T-cell (primary cell): Measurements from ENCODE around the gene RCBTB2. TPM values are rescaled to one million over a fixed set of nuclear protein-coding genes. Genes with fewer than 3 reads are reported as not detected.

ENCODE experiments used
- ATAC-seq, 4 experiments: fragments of 200-7000 bp in 3 of 4; fragments of 150-1000 bp in 1 of 4; cut with Tn5 transposase; replicated peaks in 1 of 4; 1 replicate in 3 of 4; 2 replicates in 1 of 4; pipeline ENCODE4 v1.10.0; 2021; ENCODE audit warnings: moderate library complexity in 3 of 4, mild to moderate bottlenecking in 2 of 4, moderate number of reproducible peaks in 1 of 4
- CTCF ChIA-PET, 2 donors: fragments of 300-600 bp; sonication (Branson Sonifier 250); formaldehyde crosslinking; loops; one replicate each; lab custom pipeline; 2022; ENCODE audit warnings: antibody characterized with exemption in 2 of 2; lab: Charles Lee
- POLR2A ChIA-PET, 2 donors: fragments of 300-600 bp; sonication (Branson Sonifier 250); formaldehyde crosslinking; loops; one replicate each; lab custom pipeline; 2022; ENCODE audit warnings: antibody characterized with exemption in 2 of 2; lab: Charles Lee
- DNase-seq, 35 experiments: peaks; one replicate each; pipeline versions ENCODE4 v3.0.0 to v3.0.0-alpha.2; 2013 to 2023
- H3K27ac ChIP-seq: one replicate; pipeline ENCODE4 v1.5.1; 2013; ENCODE audit warnings: low read length
- H3K27me3 ChIP-seq, 2 experiments: replicated peaks in 1 of 2; 1 replicate in 1 of 2; 2 replicates in 1 of 2; pipeline versions ENCODE4 v1.6.1 to v1.7.0; 2013; ENCODE audit warnings: low read length in 1 of 2, mixed read lengths in 1 of 2; ENCODE audit not compliant: control insufficient read depth in 2 of 2, insufficient read depth in 2 of 2; ENCODE audit errors: extremely low read depth in 1 of 2
- H3K36me3 ChIP-seq, 2 donors: 1 replicate in 1 of 2; 2 replicates in 1 of 2; pipeline versions ENCODE4 v1.6.1 to v1.7.0; 2013; ENCODE audit warnings: low read length in 1 of 2; ENCODE audit not compliant: control insufficient read depth in 2 of 2, insufficient read depth in 1 of 2; ENCODE audit errors: extremely low read depth in 1 of 2
- H3K4me1 ChIP-seq, 2 experiments: 1 replicate in 1 of 2; 2 replicates in 1 of 2; pipeline versions ENCODE4 v1.6.1 to v1.7.0; 2013; ENCODE audit warnings: low read length in 2 of 2, mixed read lengths in 1 of 2; ENCODE audit not compliant: insufficient read depth in 2 of 2, control insufficient read depth in 1 of 2; ENCODE audit errors: extremely low read depth in 1 of 2
- H3K4me3 ChIP-seq, 2 donors: 1 replicate in 1 of 2; 2 replicates in 1 of 2; pipeline versions ENCODE4 v1.5.1 to v1.7.0; 2013; ENCODE audit warnings: mild to moderate bottlenecking in 2 of 2, low read length in 1 of 2, moderate library complexity in 1 of 2; ENCODE audit not compliant: control insufficient read depth in 1 of 2; ENCODE audit errors: extremely low read depth in 1 of 2
- H3K9me3 ChIP-seq: 2 replicates; pipeline ENCODE4 v1.7.0; 2013
- H3K27ac Mint-ChIP-seq, 2 donors: one replicate each; pipeline ENCODE4 v1.8.0; 2020 to 2021; ENCODE audit warnings: mild to moderate bottlenecking in 2 of 2, mixed read lengths in 2 of 2
- H3K27me3 Mint-ChIP-seq, 2 donors: one replicate each; pipeline ENCODE4 v1.8.0; 2021 to 2022; ENCODE audit warnings: mixed read lengths in 2 of 2
- H3K36me3 Mint-ChIP-seq: one replicate; pipeline ENCODE4 v1.8.0; 2021; ENCODE audit warnings: mixed read lengths
- H3K4me1 Mint-ChIP-seq, 3 donors: one replicate each; pipeline ENCODE4 v1.8.0; 2020 to 2022; ENCODE audit warnings: mixed read lengths in 3 of 3, mild to moderate bottlenecking in 1 of 3
- H3K4me3 Mint-ChIP-seq, 3 donors: one replicate each; pipeline ENCODE4 v1.8.0; 2020 to 2022; ENCODE audit warnings: mild to moderate bottlenecking in 3 of 3, mixed read lengths in 3 of 3, moderate library complexity in 3 of 3
- H3K9me3 Mint-ChIP-seq, 3 donors: one replicate each; pipeline ENCODE4 v1.8.0; 2020 to 2022; ENCODE audit warnings: mixed read lengths in 3 of 3
- WGBS: methylation state at CpG from one replicate; pipeline ENCODE4 v1.1.5; 2013; ENCODE audit warnings: missing lambda C conversion rate; ENCODE audit not compliant: insufficient coverage; 5-methylcytosine and 5-hydroxymethylcytosine counted together
- total RNA-seq, 35 experiments: library from RNA in 6 of 35; stranded (reverse) in 6 of 35; fragments of 120-200 nt in 1 of 35; gene quantifications; one replicate each; pipeline versions ENCODE4 v1.2.1 to v1.2.4 and lab custom pipeline; 2013 to 2026

The RCBTB2 gene
- total RNA-seq, 5 donors from 2014 or later (not counting 1 experiment from before 2014, with no cell fraction given), result 10.4 to 19.7 (median 16.2) TPM

- Mint-ChIP-seq H3K4me1 (peaks cover 22 to 61% (median 23%) of the 10 kb centered on the region in 3 donors), H3K9me3 (no peaks in the 10 kb centered on the region), H3K27me3 (no peaks in the 10 kb centered on the region), H3K27ac (no peak overlapping the region), H3K4me3 (no peak overlapping the region), H3K36me3 (peaks cover 19% of the 10 kb centered on the region)
- peak; percentile 51 to 87 (median 64) for DNase-seq
- ChIA-PET CTCF (interaction anchor here in 1 of 2 donors (0.5 to 1.4 kb wide), 7 partner anchors 13 to 90 kb away, joined by 3 to 5 read pairs (median 3); no protein-coding TSS in a partner anchor), POLR2A (interaction anchor here (0.5 to 1.3 kb wide), 7 partner anchors 10 to 312 kb away, joined by 3 to 8 read pairs (median 3); partner anchors contain the start of gene RCBTB2 (in 2 of the 2))
- Histone ChIP-seq H3K9me3 (peaks cover 1% of the 10 kb centered on the region), H3K27ac (peak overlapping the region; percentile 87), H3K4me3 (peak overlapping the region; percentile 53 to 67), H3K36me3 (peaks cover 0 to 8% of the 10 kb centered on the region in 2 donors), H3K4me1 (peaks cover 37 to 49% of the 10 kb centered on the region in 2 experiments), H3K27me3 (no peaks in the 10 kb centered on the region)
- under 1% methylated on average over 16 of the region's 16 CpGs for WGBS
- peak; percentile 85 to 91 (median 88) for ATAC-seq
These were observed 40.3 kb downstream of the RCBTB2 start for GRCh38 chr13:48492470-48493065.

DNA sequence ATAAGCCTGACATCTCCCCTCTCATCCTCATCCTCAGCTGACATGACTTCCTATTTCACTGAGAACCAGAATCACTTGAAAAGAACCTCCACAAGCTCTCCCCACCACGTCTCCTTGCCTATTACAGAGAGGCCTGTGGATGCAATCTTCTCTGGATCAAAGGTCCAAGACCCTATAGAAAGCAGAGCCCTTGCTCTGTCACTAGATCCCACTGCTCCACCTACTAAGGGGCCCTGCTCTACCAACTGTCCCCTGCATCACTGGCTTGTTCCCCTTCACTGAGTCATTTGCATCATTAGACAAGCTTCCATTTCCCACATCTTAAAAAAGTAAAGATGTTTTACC lies 40.8 kb downstream of the RCBTB2 start:
- peaks cover 18 to 61% (median 23%) of the 10 kb centered on the region in 3 donors for H3K4me1 Mint-ChIP-seq
- Histone ChIP-seq H3K36me3 (peaks cover 0 to 8% of the 10 kb centered on the region in 2 donors), H3K4me3 (peak overlapping the region; percentile 53 to 67), H3K9me3 (peaks cover 2% of the 10 kb centered on the region), H3K27me3 (no peaks in the 10 kb centered on the region), H3K4me1 (peaks cover 37 to 48% of the 10 kb centered on the region in 2 experiments), H3K27ac (peak overlapping the region; percentile 87)
- ATAC-seq, result peak; percentile 15 to 36 (median 26)
- H3K9me3 Mint-ChIP-seq, result peaks cover 0 to 3% (median 0%) of the 10 kb centered on the region in 3 donors
- no peak overlapping the region for H3K27ac Mint-ChIP-seq
- H3K36me3 Mint-ChIP-seq, result peaks cover 23% of the 10 kb centered on the region
- ChIA-PET CTCF (interaction anchor here (0.6 to 1.4 kb wide), 7 partner anchors 14 to 88 kb away, joined by 3 to 5 read pairs (median 4); no protein-coding TSS in a partner anchor), POLR2A (interaction anchor here (0.5 to 1.3 kb wide), 7 partner anchors 10 to 455 kb away, joined by 3 to 8 read pairs (median 3); partner anchors contain the start of gene RCBTB2 (in 2 of the 2))
- peak in 1 of 35 experiments; percentile 23 for DNase-seq
- H3K27me3 Mint-ChIP-seq, result no peaks in the 10 kb centered on the region
- WGBS, result 8% methylated on average over 1 of the region's 1 CpG
- no peak overlapping the region for H3K4me3 Mint-ChIP-seq

GRCh38 chr13:48491423-48492095 lies 41.3 kb downstream of the RCBTB2 start:
- H3K9me3 ChIP-seq, result peaks cover 2% of the 10 kb centered on the region
- Mint-ChIP-seq H3K27me3 (no peaks in the 10 kb centered on the region), H3K27ac (no peak overlapping the region), H3K36me3 (peaks cover 27% of the 10 kb centered on the region), H3K9me3 (peaks cover 0 to 3% (median 0%) of the 10 kb centered on the region in 3 donors), H3K4me1 (peaks cover 16 to 60% (median 23%) of the 10 kb centered on the region in 3 donors), H3K4me3 (no peak overlapping the region)
- CTCF ChIA-PET, result interaction anchor here (0.6 to 1.4 kb wide), 6 partner anchors 14 to 88 kb away, joined by 3 to 5 read pairs (median 4); no protein-coding TSS in a partner anchor
- peaks cover 37 to 47% of the 10 kb centered on the region in 2 experiments for H3K4me1 ChIP-seq
- H3K36me3 ChIP-seq, result peaks cover 0 to 8% of the 10 kb centered on the region in 2 donors
- peak overlapping the region; percentile 53 to 67 for H3K4me3 ChIP-seq
- H3K27ac ChIP-seq, result peak overlapping the region; percentile 87
- POLR2A ChIA-PET, result interaction anchor here (0.6 to 1.3 kb wide), 5 partner anchors 14 to 455 kb away, joined by 3 to 5 read pairs (median 3); partner anchors contain the start of gene RCBTB2 (in 2 of the 2)
- no peaks in the 10 kb centered on the region for H3K27me3 ChIP-seq
- ATAC-seq (no peak), DNase-seq (peak in 1 of 35 experiments; percentile 40)

GRCh38 chr13:48490241-48490640 lies 42.6 kb downstream of the RCBTB2 start:
- Histone ChIP-seq H3K4me3 (peak overlapping the region in 1 of 2 donors; percentile 53), H3K27ac (peak overlapping the region; percentile 87)
- H3K27ac Mint-ChIP-seq, result no peak overlapping the region

GRCh38 chr13:48489666-48490065 lies 43.2 kb downstream of the RCBTB2 start:
- peaks cover 37 to 40% of the 10 kb centered on the region in 2 experiments for H3K4me1 ChIP-seq
- ATAC-seq (no peak), DNase-seq (no peak)
- no peak overlapping the region for H3K4me3 Mint-ChIP-seq
- peaks cover 0 to 3% (median 0%) of the 10 kb centered on the region in 3 donors for H3K9me3 Mint-ChIP-seq
- H3K4me1 Mint-ChIP-seq, result peaks cover 16 to 59% (median 24%) of the 10 kb centered on the region in 3 donors
- no peaks in the 10 kb centered on the region for H3K27me3 Mint-ChIP-seq
- H3K27me3 ChIP-seq, result no peaks in the 10 kb centered on the region
- H3K27ac ChIP-seq, result peak overlapping the region; percentile 87
- CTCF ChIA-PET, result interaction anchor here (0.5 to 0.7 kb wide), 2 partner anchors 46 to 90 kb away, joined by 3 to 4 read pairs; no protein-coding TSS in a partner anchor
- POLR2A ChIA-PET, result no interaction called here
- no peak overlapping the region for H3K27ac Mint-ChIP-seq
- peak overlapping the region in 1 of 2 donors; percentile 2 for H3K4me3 ChIP-seq
- H3K36me3 Mint-ChIP-seq, result peaks cover 32% of the 10 kb centered on the region
- H3K9me3 ChIP-seq, result peaks cover 2% of the 10 kb centered on the region
- peaks cover 0 to 8% of the 10 kb centered on the region in 2 donors for H3K36me3 ChIP-seq

More at GRCh38 chr13:48490241-48490640, 42.6 kb downstream of the RCBTB2 start:
- Mint-ChIP-seq H3K4me3 (no peak overlapping the region), H3K36me3 (peaks cover 30% of the 10 kb centered on the region), H3K9me3 (peaks cover 0 to 3% (median 0%) of the 10 kb centered on the region in 3 donors), H3K4me1 (peaks cover 16 to 57% (median 22%) of the 10 kb centered on the region in 3 donors), H3K27me3 (no peaks in the 10 kb centered on the region)
- Histone ChIP-seq H3K9me3 (peaks cover 2% of the 10 kb centered on the region), H3K36me3 (peaks cover 0 to 8% of the 10 kb centered on the region in 2 donors), H3K4me1 (peaks cover 37 to 40% of the 10 kb centered on the region in 2 experiments), H3K27me3 (no peaks in the 10 kb centered on the region)
- ATAC-seq (no peak), DNase-seq (no peak)
- no CpG with 5 or more reads among the region's 3 CpGs for WGBS
- ChIA-PET POLR2A (no interaction called here), CTCF (no interaction called here)

DNA sequence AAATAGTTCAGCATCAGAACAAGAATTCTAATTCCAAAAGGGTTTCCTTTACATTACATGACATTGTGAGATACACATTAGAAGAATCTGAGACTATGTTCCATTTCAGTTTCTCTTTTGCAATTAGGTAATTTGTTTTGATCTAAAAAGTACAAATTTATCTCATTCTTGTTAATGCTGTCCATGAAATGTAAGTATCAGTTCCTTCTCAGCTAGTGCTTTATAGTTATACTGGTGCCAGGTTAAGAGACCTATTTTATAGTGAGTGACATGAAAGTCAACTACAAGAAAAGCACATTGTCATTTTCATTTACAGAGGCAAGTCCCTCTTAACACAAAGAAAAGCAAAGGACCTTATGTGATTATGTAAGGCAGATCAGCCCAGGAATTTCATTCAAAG lies 43.9 kb downstream of the RCBTB2 start:
- peaks cover 33% of the 10 kb centered on the region for H3K36me3 Mint-ChIP-seq
- Histone ChIP-seq H3K9me3 (peaks cover 2% of the 10 kb centered on the region), H3K27ac (peak overlapping the region; percentile 87), H3K27me3 (no peaks in the 10 kb centered on the region), H3K4me1 (peaks cover 32 to 35% of the 10 kb centered on the region in 2 experiments), H3K4me3 (no peak overlapping the region), H3K36me3 (peaks cover 0 to 8% of the 10 kb centered on the region in 2 donors)
- no peak overlapping the region for H3K27ac Mint-ChIP-seq
- ATAC-seq, result no peak
- peaks cover 0 to 3% (median 0%) of the 10 kb centered on the region in 3 donors for H3K9me3 Mint-ChIP-seq
- peak overlapping the region; percentile 34 to 47 (median 41) for H3K4me3 Mint-ChIP-seq
- DNase-seq, result no peak
- peaks cover 16 to 55% (median 22%) of the 10 kb centered on the region in 3 donors for H3K4me1 Mint-ChIP-seq
- CTCF ChIA-PET, result interaction anchor here (0.5 to 0.7 kb wide), 2 partner anchors 45 to 91 kb away, joined by 3 to 4 read pairs; no protein-coding TSS in a partner anchor
- no peaks in the 10 kb centered on the region for H3K27me3 Mint-ChIP-seq
- POLR2A ChIA-PET, result no interaction called here
